Gastrocnemius medialis (tissue), 4 donors: Measurements from ENCODE around the gene GNGT2. TPM values are rescaled to one million over a fixed set of nuclear protein-coding genes. Genes with fewer than 3 reads are reported as not detected.

ENCODE experiments used
- ATAC-seq, 2 donors: fragments of 150-250 bp; one replicate each; pipeline ENCODE4 v1.9.1; 2016
- DNase-seq, 2 donors: peaks; one replicate each; pipeline ENCODE4 v3.0.0-alpha.2; 2019
- H3K27ac ChIP-seq, 4 donors: fragments of 200-600 bp; sonication (generic); 1 replicate in 1 of 4; 2 replicates in 3 of 4; pipeline ENCODE4 v1.5.1; 2016 to 2018; ENCODE audit warnings: mild to moderate bottlenecking in 2 of 4, moderate library complexity in 1 of 4
- H3K27me3 ChIP-seq, 3 donors: fragments of 200-600 bp; sonication (generic) in 2 of 3; 1 replicate in 1 of 3; 2 replicates in 2 of 3; pipeline versions ENCODE4 v1.5.1 to v1.6.0; 2016 to 2019; ENCODE audit warnings: mild to moderate bottlenecking in 1 of 3, moderate library complexity in 1 of 3
- H3K36me3 ChIP-seq, 2 donors: fragments of 200-600 bp; sonication (generic) in 1 of 2; one replicate each; pipeline ENCODE4 v1.5.1; 2017 to 2018
- H3K4me1 ChIP-seq, 2 donors: fragments of 200-600 bp; sonication (generic) in 1 of 2; one replicate each; pipeline ENCODE4 v1.5.1; 2016 to 2017; ENCODE audit warnings: mild to moderate bottlenecking in 2 of 2
- H3K4me3 ChIP-seq, 4 donors: fragments of 200-600 bp; sonication (generic) in 3 of 4; 1 replicate in 1 of 4; 2 replicates in 3 of 4; pipeline ENCODE4 v1.5.1; 2016 to 2019; ENCODE audit warnings: mild to moderate bottlenecking in 2 of 4
- H3K9me3 ChIP-seq, 3 donors: fragments of 200-600 bp; sonication (generic) in 2 of 3; 1 replicate in 1 of 3; 2 replicates in 2 of 3; pipeline ENCODE4 v1.5.1; 2016 to 2019
- CTCF ChIP-seq, 5 experiments: fragments of 450-650 bp in 3 of 5; fragments of 200-600 bp in 2 of 5; sonication (generic) in 2 of 5; IDR thresholded peaks in 4 of 5; conservative IDR thresholded peaks in 1 of 5; 1 replicate in 4 of 5; 2 replicates in 1 of 5; pipeline ENCODE4 v1.5.1; 2016 to 2019; ENCODE audit warnings: antibody characterized with exemption in 5 of 5, mild to moderate bottlenecking in 3 of 5, moderate library complexity in 3 of 5
- POLR2A ChIP-seq, 2 donors: fragments of 450-650 bp; IDR thresholded peaks; one replicate each; pipeline ENCODE4 v1.6.1; 2017; ENCODE audit warnings: antibody characterized with exemption in 2 of 2, mild to moderate bottlenecking in 2 of 2, moderate library complexity in 2 of 2
- in situ Hi-C, 4 donors: fragments of 200-750 bp; cut with MboI; loops; one replicate each; pipeline versions ENCODE4 v1.15.0 to v1.8.0; 2017; ENCODE audit warnings: low sequenced_read_pairs in 4 of 4
- intact Hi-C: fragments of 100-400 bp; cut with DNase I; formaldehyde crosslinking; loops from one replicate; pipeline ENCODE4 v1.15.1; 2023; ENCODE audit warnings: low total_unique reads
- total RNA-seq, 4 donors: library from RNA; depleted of rRNA; stranded (reverse); fragments of >200 nt; gene quantifications; one replicate each; pipeline versions ENCODE4 v1.1.0 to v1.2.3, GENCODE V29; 2016

Gene GNGT2
- total RNA-seq, 4 donors from 2014 or later: not detected

GRCh38 chr17:49247944-49248343 lies 37.6 kb upstream of the GNGT2 start:
- intact Hi-C loops: no loop called here
- H3K36me3 ChIP-seq: no peaks in the 10 kb centered on the region
- H3K27me3 ChIP-seq: no peaks in the 10 kb centered on the region
- ATAC-seq (no peak), DNase-seq (no peak)
- no peak overlapping the region for H3K4me3 ChIP-seq
- no peaks in the 10 kb centered on the region for H3K9me3 ChIP-seq
- TF ChIP-seq CTCF (IDR thresholded peaks at IDR 0.05 in 4 of 5, conservative IDR thresholded peaks at IDR 0.05 in 1 of 5) (no peak), POLR2A (IDR thresholded peaks at IDR 0.05) (no peak)
- in situ Hi-C loops: no loop called here
- H3K4me1 ChIP-seq: peaks cover 7 to 10% of the 10 kb centered on the region in 2 donors
- no peak overlapping the region for H3K27ac ChIP-seq

- Histone ChIP-seq H3K27me3 (no peaks in the 10 kb centered on the region), H3K27ac (no peak overlapping the region), H3K4me1 (peaks cover 7 to 10% of the 10 kb centered on the region in 2 donors), H3K36me3 (no peaks in the 10 kb centered on the region), H3K9me3 (no peaks in the 10 kb centered on the region), H3K4me3 (no peak overlapping the region)
- in situ Hi-C loops (no loop called here), intact Hi-C loops (no loop called here)
- no peak for DNase-seq
- no peak for TF ChIP-seq CTCF (IDR thresholded peaks at IDR 0.05 in 4 of 5, conservative IDR thresholded peaks at IDR 0.05 in 1 of 5)
- no peak for TF ChIP-seq POLR2A (IDR thresholded peaks at IDR 0.05)
- no peak for ATAC-seq
Observed at GRCh38 chr17:49244839-49245238, 34.5 kb upstream of the GNGT2 start.

- TF ChIP-seq CTCF (IDR thresholded peaks at IDR 0.05 in 4 of 5, conservative IDR thresholded peaks at IDR 0.05 in 1 of 5): no peak
- no peak for TF ChIP-seq POLR2A (IDR thresholded peaks at IDR 0.05)
- Histone ChIP-seq H3K27me3 (no peaks in the 10 kb centered on the region), H3K4me3 (no peak overlapping the region), H3K4me1 (no peaks in the 10 kb centered on the region), H3K36me3 (no peaks in the 10 kb centered on the region), H3K9me3 (no peaks in the 10 kb centered on the region), H3K27ac (no peak overlapping the region)
- ATAC-seq (no peak), DNase-seq (no peak)
- in situ Hi-C loops (no loop called here), intact Hi-C loops (no loop called here)
Observed at GRCh38 chr17:49242813-49243212, 32.4 kb upstream of the GNGT2 start.

- no peaks in the 10 kb centered on the region for H3K9me3 ChIP-seq
- in situ Hi-C loops (no loop called here), intact Hi-C loops (no loop called here)
- H3K4me3 ChIP-seq: no peak overlapping the region
- H3K4me1 ChIP-seq: no peaks in the 10 kb centered on the region
- no peak for DNase-seq
- no peak overlapping the region for H3K27ac ChIP-seq
- no peaks in the 10 kb centered on the region for H3K36me3 ChIP-seq
- no peak for ATAC-seq
- H3K27me3 ChIP-seq: no peaks in the 10 kb centered on the region
- TF ChIP-seq POLR2A (IDR thresholded peaks at IDR 0.05): no peak
- TF ChIP-seq CTCF (IDR thresholded peaks at IDR 0.05 in 4 of 5, conservative IDR thresholded peaks at IDR 0.05 in 1 of 5): no peak
Observed at GRCh38 chr17:49241692-49242397, 31.5 kb upstream of the GNGT2 start.

GRCh38 chr17:49241040-49241439 lies 30.7 kb upstream of the GNGT2 start:
- in situ Hi-C loops: no loop called here
- no peaks in the 10 kb centered on the region for H3K4me1 ChIP-seq
- no peak overlapping the region for H3K4me3 ChIP-seq
- H3K36me3 ChIP-seq: no peaks in the 10 kb centered on the region
- H3K9me3 ChIP-seq: no peaks in the 10 kb centered on the region
- intact Hi-C loops: no loop called here
- DNase-seq: no peak
- no peak for ATAC-seq
- H3K27ac ChIP-seq: no peak overlapping the region
- TF ChIP-seq POLR2A (IDR thresholded peaks at IDR 0.05): no peak
- TF ChIP-seq CTCF (IDR thresholded peaks at IDR 0.05 in 4 of 5, conservative IDR thresholded peaks at IDR 0.05 in 1 of 5): no peak
- H3K27me3 ChIP-seq: no peaks in the 10 kb centered on the region
